ENCODE measurements around the gene PDE6B.

The PDE6B gene

GRCh38 chr4:708631-708933 lies 83.2 kb downstream of the PDE6B start:
- no peak for DNase-seq

- no peak for DNase-seq
Measured at GRCh38 chr4:709348-709747, 84.0 kb downstream of the PDE6B start.

- no peak for DNase-seq
Measured at GRCh38 chr4:710116-710515, 84.7 kb downstream of the PDE6B start.

GRCh38 chr4:710916-711315 lies 85.5 kb downstream of the PDE6B start:
- no peak for DNase-seq

GRCh38 chr4:712093-712492 lies 86.7 kb downstream of the PDE6B start:
- no peak for DNase-seq

- DNase-seq = no peak
Measured at GRCh38 chr4:712916-713632, 87.7 kb downstream of the PDE6B start.

GRCh38 chr4:714087-714486 lies 88.7 kb downstream of the PDE6B start:
- DNase-seq = no peak

- DNase-seq = no peak
Measured at GRCh38 chr4:717601-718320, 92.4 kb downstream of the PDE6B start.

GRCh38 chr4:718460-718859 lies 93.1 kb downstream of the PDE6B start:
- no peak for DNase-seq
